Small intestine (tissue), 7 donors: ENCODE measurements around the gene SUPT20HL1. TPM values are rescaled to one million over a fixed set of nuclear protein-coding genes. Genes with fewer than 3 reads are reported as not detected.
"Not testable (repeated sequence)": the region's sequence is repeated elsewhere in the genome, so short reads cannot be mapped to it uniquely, and the experiment has no call there.

Experiments used
- DNase-seq, 2 donors: peaks; one replicate each; pipeline versions ENCODE4 v3.0.0 to v3.0.0-alpha.2; 2013
- FAIRE-seq: peaks from 2 replicates; lab custom pipeline; 2012; peaks lifted over from hg19 to GRCh38; lab: Jason Lieb, UNC
- H3K27ac ChIP-seq, 3 donors: one replicate each; pipeline ENCODE4 v1.5.1; 2013; ENCODE audit warnings: low read length in 2 of 3, mild to moderate bottlenecking in 2 of 3, control low read depth in 1 of 3, inconsistent platforms in 1 of 3, low read depth in 1 of 3, moderate library complexity in 1 of 3
- H3K27me3 ChIP-seq, 3 donors: one replicate each; pipeline ENCODE4 v1.6.1; 2013; ENCODE audit warnings: low read length in 3 of 3, inconsistent platforms in 1 of 3; ENCODE audit not compliant: control insufficient read depth in 3 of 3, insufficient read depth in 3 of 3
- H3K36me3 ChIP-seq, 3 donors: one replicate each; pipeline ENCODE4 v1.6.1; 2013; ENCODE audit warnings: low read length in 3 of 3, inconsistent platforms in 1 of 3, low read depth in 1 of 3, mild to moderate bottlenecking in 1 of 3, moderate library complexity in 1 of 3; ENCODE audit not compliant: control insufficient read depth in 3 of 3, insufficient read depth in 2 of 3
- H3K4me1 ChIP-seq, 3 donors: one replicate each; pipeline ENCODE4 v1.6.1; 2013; ENCODE audit warnings: low read length in 2 of 3, inconsistent platforms in 1 of 3, low read depth in 1 of 3, mild to moderate bottlenecking in 1 of 3, moderate library complexity in 1 of 3; ENCODE audit not compliant: control insufficient read depth in 3 of 3, insufficient read depth in 2 of 3
- H3K4me3 ChIP-seq, 3 donors: one replicate each; pipeline ENCODE4 v1.5.1; 2013; ENCODE audit warnings: low read length in 3 of 3, control low read depth in 1 of 3, inconsistent platforms in 1 of 3, low read depth in 1 of 3, mild to moderate bottlenecking in 1 of 3, moderate library complexity in 1 of 3
- H3K9me3 ChIP-seq, 2 donors: one replicate each; pipeline ENCODE4 v1.6.1; 2013; ENCODE audit warnings: low read depth in 1 of 2, low read length in 1 of 2; ENCODE audit not compliant: control insufficient read depth in 2 of 2, insufficient read depth in 1 of 2
- WGBS, 3 donors: extraction: QIAGEN DNeasy Blood & Tissue Kit; methylation state at CpG; one replicate each; pipeline ENCODE4 v1.1.7; 2013; 5-methylcytosine and 5-hydroxymethylcytosine counted together
- polyA plus RNA-seq, 4 donors: library from polyadenylated mRNA; stranded (reverse) in 3 of 4; unstranded in 1 of 4; fragments of 200-250 nt in 3 of 4; fragments of 120-200 nt in 1 of 4; gene quantifications; one replicate each; pipeline versions ENCODE4 v1.2.1 to v1.2.3, GENCODE V29; 2013
- donor health status: healthy with polysubstance abuse.
- donor health status: control.
- donor health status: control.
- donor health status: Bipolar disorder and iron deficiency.
- donor health status: healthy.

The SUPT20HL1 gene
- polyA plus RNA-seq, 4 donors = 0.19 TPM; not detected in 3

GRCh38 chrX:24347881-24348280 is 12.6 kb upstream of the SUPT20HL1 start:
- no peaks in the 10 kb centered on the region for H3K4me1 ChIP-seq
- no peak for DNase-seq
- H3K27me3 ChIP-seq = no peaks in the 10 kb centered on the region
- no peak overlapping the region for H3K27ac ChIP-seq
- no peaks in the 10 kb centered on the region for H3K9me3 ChIP-seq
- no peak overlapping the region for H3K4me3 ChIP-seq
- no peak for FAIRE-seq
- no peaks in the 10 kb centered on the region for H3K36me3 ChIP-seq
- 21 to 60% (median 26%) methylated on average over 1 of the region's 1 CpG for WGBS, 3 donors

GRCh38 chrX:24350217-24350616 is 10.2 kb upstream of the SUPT20HL1 start:
- FAIRE-seq = no peak
- no peaks in the 10 kb centered on the region for H3K4me1 ChIP-seq
- H3K27me3 ChIP-seq = no peaks in the 10 kb centered on the region
- H3K9me3 ChIP-seq = no peaks in the 10 kb centered on the region
- no peaks in the 10 kb centered on the region for H3K36me3 ChIP-seq
- H3K27ac ChIP-seq = no peak overlapping the region
- H3K4me3 ChIP-seq = no peak overlapping the region
- no peak for DNase-seq
- WGBS, 3 donors = 95 to 98% (median 97%) methylated on average over 3 to 4 of the region's 4 CpGs

GRCh38 chrX:24355095-24355494 is 5.3 kb upstream of the SUPT20HL1 start:
- no peaks in the 10 kb centered on the region for H3K9me3 ChIP-seq
- no peaks in the 10 kb centered on the region for H3K36me3 ChIP-seq
- no peak overlapping the region for H3K27ac ChIP-seq
- FAIRE-seq (no peak), DNase-seq (no peak)
- no peak overlapping the region for H3K4me3 ChIP-seq
- WGBS, 3 donors = 89 to 97% (median 96%) methylated on average over 8 of the region's 8 CpGs
- no peaks in the 10 kb centered on the region for H3K4me1 ChIP-seq
- no peaks in the 10 kb centered on the region for H3K27me3 ChIP-seq

- H3K36me3 ChIP-seq = no peaks in the 10 kb centered on the region
- no peaks in the 10 kb centered on the region for H3K9me3 ChIP-seq
- H3K4me3 ChIP-seq = no peak overlapping the region
- no peak overlapping the region for H3K27ac ChIP-seq
- no peak for FAIRE-seq
- DNase-seq = no peak
- no peaks in the 10 kb centered on the region for H3K4me1 ChIP-seq
- no peaks in the 10 kb centered on the region for H3K27me3 ChIP-seq
Observed at GRCh38 chrX:24357106-24357505, 3.3 kb upstream of the SUPT20HL1 start.

- H3K27ac ChIP-seq, DNase-seq, FAIRE-seq, H3K36me3 ChIP-seq, H3K27me3 ChIP-seq, H3K4me3 ChIP-seq, H3K4me1 ChIP-seq, H3K9me3 ChIP-seq: not testable (repeated sequence)
- 91 to 97% (median 97%) methylated on average over 28 to 39 of the region's 41 CpGs for WGBS, 3 donors
Observed at GRCh38 chrX:24362089-24362745, 1.8 kb downstream of the SUPT20HL1 start.

GRCh38 chrX:24363432-24364181 is 3.2 kb downstream of the SUPT20HL1 start:
- FAIRE-seq = not testable (repeated sequence)

GRCh38 chrX:24364326-24364725 is 3.9 kb downstream of the SUPT20HL1 start:
- Histone ChIP-seq H3K27ac (no peak overlapping the region), H3K4me1 (no peaks in the 10 kb centered on the region), H3K4me3 (no peak overlapping the region), H3K9me3 (no peaks in the 10 kb centered on the region), H3K27me3 (no peaks in the 10 kb centered on the region), H3K36me3 (no peaks in the 10 kb centered on the region)
- WGBS, 3 donors = 68 to 87% (median 78%) methylated on average over 5 of the region's 5 CpGs
- DNase-seq (no peak), FAIRE-seq (no peak)

More at GRCh38 chrX:24363432-24364181, 3.2 kb downstream of the SUPT20HL1 start:
- not testable (repeated sequence) for H3K4me3 ChIP-seq, H3K27ac ChIP-seq, H3K27me3 ChIP-seq, H3K4me1 ChIP-seq, H3K9me3 ChIP-seq, H3K36me3 ChIP-seq, DNase-seq
- 66 to 91% (median 76%) methylated on average over 9 to 15 of the region's 16 CpGs for WGBS, 3 donors

- Histone ChIP-seq H3K27me3 (no peaks in the 10 kb centered on the region), H3K36me3 (no peaks in the 10 kb centered on the region), H3K4me1 (no peaks in the 10 kb centered on the region), H3K9me3 (no peaks in the 10 kb centered on the region), H3K27ac (no peak overlapping the region), H3K4me3 (no peak overlapping the region)
- FAIRE-seq (no peak), DNase-seq (no peak)
- WGBS, 3 donors = 78 to 90% (median 83%) methylated on average over 14 of the region's 14 CpGs
Observed at GRCh38 chrX:24364851-24365538, 4.6 kb downstream of the SUPT20HL1 start.
